Peyer's patch (tissue), 4 donors: Measurements from ENCODE around the gene SLC26A9.

Experiments
- CTCF ChIP-seq, 6 experiments: fragments of 450-650 bp in 4 of 6; fragments of 200-600 bp in 2 of 6; sonication (generic) in 1 of 6; IDR thresholded peaks; one replicate each; pipeline ENCODE4 v1.5.1; 2017 to 2019; ENCODE audit warnings: antibody characterized with exemption in 6 of 6, mild to moderate bottlenecking in 3 of 6, moderate library complexity in 1 of 6
- POLR2A ChIP-seq, 2 donors: fragments of 450-650 bp; IDR thresholded peaks; one replicate each; pipeline ENCODE4 v1.5.1; 2017; ENCODE audit warnings: antibody characterized with exemption in 2 of 2, mild to moderate bottlenecking in 2 of 2, moderate library complexity in 2 of 2

GRCh38 chr1:205974712-205975111 lies 31.5 kb upstream of the SLC26A9 start:
- TF ChIP-seq CTCF (IDR thresholded peaks at IDR 0.05) = no peak
- TF ChIP-seq POLR2A (IDR thresholded peaks at IDR 0.05) = no peak
